GM19463 (cell line): ENCODE results near the gene URGCP.
A peak's percentile ranks its signal among the peaks of the same experiment; 100 is the strongest.
"Not testable (repeated sequence)": the region's sequence is repeated elsewhere in the genome, so short reads cannot be mapped to it uniquely, and the experiment has no call there.

Experiments used
- ATAC-seq: cut with Tn5 transposase; IDR thresholded peaks from one replicate; pipeline ENCODE4 v1.9.1; 2021; ENCODE audit warnings: mild to moderate bottlenecking, moderate library complexity; ENCODE audit not compliant: unreplicated experiment

Gene URGCP

DNA sequence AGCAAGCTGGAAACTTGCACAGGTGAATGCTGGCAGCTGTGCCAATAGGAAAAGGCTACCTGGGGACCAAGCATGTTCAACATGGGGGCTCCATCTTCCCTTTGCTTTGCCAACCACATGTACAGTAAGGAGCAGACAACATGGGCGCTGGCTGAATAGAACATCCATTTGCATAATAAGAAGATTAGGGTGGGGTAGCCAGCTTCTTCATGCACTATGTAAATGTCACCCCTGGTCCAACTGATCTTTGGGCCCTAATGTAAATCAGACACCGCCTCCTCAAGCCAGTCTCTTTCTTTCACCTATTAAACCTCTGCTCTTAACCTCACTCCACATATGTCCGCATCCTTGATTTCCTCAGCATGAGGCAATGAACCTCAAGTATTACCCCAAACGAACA lies 63.1 kb downstream of the URGCP start:
- no peak for ATAC-seq

DNA sequence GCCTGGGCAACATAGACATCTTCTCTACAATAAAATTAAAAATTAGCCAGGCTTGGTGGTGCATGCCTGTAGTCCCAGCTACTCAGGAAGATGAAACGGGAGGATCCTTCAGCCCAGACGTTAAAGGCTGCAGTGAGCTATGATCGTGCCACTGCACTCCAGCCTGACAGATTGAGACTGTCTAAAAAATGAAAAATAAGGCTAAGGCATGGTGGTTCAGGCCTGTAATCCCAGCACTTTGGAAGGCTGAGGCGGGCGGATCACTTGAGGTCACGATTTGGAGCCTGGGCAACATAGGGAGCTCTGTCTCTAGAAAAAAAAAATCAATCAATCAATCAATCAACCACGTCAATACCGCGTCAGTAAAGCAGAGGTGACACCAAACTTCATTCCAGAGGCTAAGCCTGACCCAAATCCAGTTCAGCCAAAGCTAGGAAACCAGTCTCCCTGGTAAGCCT lies 68.2 kb downstream of the URGCP start:
- ATAC-seq: no peak

DNA sequence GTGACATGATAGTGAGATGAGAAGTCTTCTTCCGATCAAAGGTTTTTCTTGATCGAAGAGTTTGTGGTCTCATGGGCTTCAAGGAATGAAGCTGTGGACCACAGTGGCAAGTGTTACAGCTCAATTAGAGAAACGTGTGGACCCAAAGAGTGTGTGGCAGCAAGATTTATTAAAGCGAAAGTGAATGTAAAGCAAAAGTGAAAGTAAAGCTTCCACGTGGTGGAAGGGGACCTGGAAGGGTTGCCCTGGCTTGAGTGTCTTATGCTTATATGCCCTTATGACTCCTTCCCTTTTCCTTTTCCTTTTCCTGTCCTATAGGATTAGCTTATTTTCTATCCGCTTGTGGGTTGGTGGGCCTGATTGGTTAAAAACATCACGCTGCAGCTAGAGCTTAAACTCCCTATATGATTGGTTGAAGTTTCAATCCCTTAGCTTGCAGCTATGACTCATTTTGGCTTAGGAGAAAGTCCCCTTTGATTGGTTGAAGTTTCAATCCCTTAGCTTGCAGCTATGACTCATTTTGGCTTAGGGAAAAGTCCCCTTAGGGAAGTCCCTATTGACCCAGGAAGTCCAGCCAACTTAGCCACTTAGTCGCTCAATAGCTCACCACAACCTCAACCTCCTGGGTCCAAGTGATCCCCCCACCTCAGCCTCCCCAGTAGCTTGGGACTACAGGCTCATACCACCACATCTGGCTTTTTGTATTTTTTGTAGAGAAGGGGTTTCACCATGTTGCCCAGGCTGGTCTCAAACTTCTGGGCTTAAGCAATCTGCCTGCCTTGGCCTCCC lies 71.7 kb downstream of the URGCP start:
- ATAC-seq: peak; percentile 52

DNA sequence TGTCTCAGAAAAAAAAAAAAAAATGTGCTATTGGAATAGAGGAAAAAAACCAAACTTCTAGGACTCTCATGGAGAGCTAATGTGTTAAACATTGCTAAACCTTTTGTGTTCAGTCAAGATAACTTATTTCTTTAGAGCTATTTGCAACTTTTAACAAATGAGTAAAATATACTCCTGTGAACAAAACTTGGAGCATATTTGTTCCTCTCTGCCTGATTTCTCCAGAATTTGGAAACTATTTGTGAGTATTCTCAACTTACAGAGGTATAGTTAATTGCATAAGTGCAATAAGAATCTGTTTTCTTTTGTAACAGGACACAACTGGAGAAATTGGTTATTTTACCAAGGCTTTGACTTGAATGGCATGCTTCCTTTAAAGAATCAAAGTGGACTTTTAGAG lies 75.5 kb downstream of the URGCP start:
- ATAC-seq: not testable (repeated sequence)
